Peyer's patch (tissue), 4 donors: ENCODE measurements around the gene CLK2. TPM values are rescaled to one million over a fixed set of nuclear protein-coding genes. Genes with fewer than 3 reads are reported as not detected.
A peak's percentile ranks its signal among the peaks of the same experiment; 100 is the strongest.

Experiments used
- DNase-seq, 3 donors: peaks; one replicate each; pipeline ENCODE4 v3.0.0-alpha.2; 2017 to 2019
- H3K27ac ChIP-seq, 4 donors: fragments of 200-600 bp; sonication (generic); one replicate each; pipeline ENCODE4 v1.5.1; 2016 to 2019
- H3K27me3 ChIP-seq, 2 donors: fragments of 200-600 bp; sonication (generic); one replicate each; pipeline ENCODE4 v1.5.1; 2019
- H3K36me3 ChIP-seq, 3 donors: fragments of 200-600 bp; sonication (generic); one replicate each; pipeline ENCODE4 v1.5.1; 2016 to 2019
- H3K4me1 ChIP-seq, 4 donors: fragments of 200-600 bp; sonication (generic); one replicate each; pipeline ENCODE4 v1.5.1; 2016 to 2019
- H3K4me3 ChIP-seq, 4 donors: fragments of 200-600 bp; sonication (generic); 1 replicate in 3 of 4; 2 replicates in 1 of 4; pipeline ENCODE4 v1.5.1; 2016 to 2019; ENCODE audit warnings: mild to moderate bottlenecking in 1 of 4
- H3K9me3 ChIP-seq, 4 donors: fragments of 200-600 bp; sonication (generic); one replicate each; pipeline ENCODE4 v1.5.1; 2016 to 2019; ENCODE audit warnings: mild to moderate bottlenecking in 1 of 4
- CTCF ChIP-seq, 6 experiments: fragments of 450-650 bp in 4 of 6; fragments of 200-600 bp in 2 of 6; sonication (generic) in 1 of 6; IDR thresholded peaks; one replicate each; pipeline ENCODE4 v1.5.1; 2017 to 2019; ENCODE audit warnings: antibody characterized with exemption in 6 of 6, mild to moderate bottlenecking in 3 of 6, moderate library complexity in 1 of 6
- POLR2A ChIP-seq, 2 donors: fragments of 450-650 bp; IDR thresholded peaks; one replicate each; pipeline ENCODE4 v1.5.1; 2017; ENCODE audit warnings: antibody characterized with exemption in 2 of 2, mild to moderate bottlenecking in 2 of 2, moderate library complexity in 2 of 2
- total RNA-seq, 4 donors: library from RNA; depleted of rRNA; stranded (reverse); fragments of >200 nt; gene quantifications; one replicate each; pipeline ENCODE4 v1.1.0, GENCODE V29; 2016

The CLK2 gene
- total RNA-seq, 4 donors from 2014 or later: 44.7 to 125 (median 98.5) TPM

- Histone ChIP-seq H3K4me1 (peaks cover 0 to 18% (median 13%) of the 10 kb centered on the region in 4 donors), H3K9me3 (no peaks in the 10 kb centered on the region), H3K27me3 (no peaks in the 10 kb centered on the region), H3K27ac (peak overlapping the region; percentile 74 to 93 (median 90)), H3K36me3 (peaks cover 0 to 31% (median 0%) of the 10 kb centered on the region in 3 donors), H3K4me3 (peak overlapping the region; percentile 62 to 95 (median 91))
- TF ChIP-seq CTCF (IDR thresholded peaks at IDR 0.05): no peak
- no peak for TF ChIP-seq POLR2A (IDR thresholded peaks at IDR 0.05)
- peak in 2 of 3 donors; percentile 58 to 67 for DNase-seq
Observed at GRCh38 chr1:155309423-155310021, 36.2 kb upstream of the CLK2 start.

GRCh38 chr1:155308493-155309422, 35.5 kb upstream of the CLK2 start, which contains the start of gene FDPS:
TSS of gene FDPS (plus strand) at chr1:155308866. CDS start at chr1:155309790, 924 bp downstream.
- Histone ChIP-seq H3K36me3 (peaks cover 0 to 23% (median 0%) of the 10 kb centered on the region in 3 donors), H3K4me1 (peaks cover 0 to 18% (median 13%) of the 10 kb centered on the region in 4 donors), H3K9me3 (no peaks in the 10 kb centered on the region), H3K27ac (peak within 1 kb of the TSS; percentile 74 to 93 (median 90)), H3K27me3 (no peaks in the 10 kb centered on the region), H3K4me3 (peak within 1 kb of the TSS; percentile 62 to 95 (median 91))
- TF ChIP-seq CTCF (IDR thresholded peaks at IDR 0.05): peak in 3 of 6 experiments; percentile 39 to 47 (median 42)
- peak; percentile 63 to 88 for TF ChIP-seq POLR2A (IDR thresholded peaks at IDR 0.05)
- peak; percentile 98 to 99 (median 99) for DNase-seq

- Histone ChIP-seq H3K4me1 (peaks cover 0 to 18% (median 13%) of the 10 kb centered on the region in 4 donors), H3K9me3 (no peaks in the 10 kb centered on the region), H3K36me3 (peaks cover 0 to 12% (median 0%) of the 10 kb centered on the region in 3 donors), H3K27me3 (no peaks in the 10 kb centered on the region), H3K27ac (peak overlapping the region in 1 of 4 donors; percentile 93), H3K4me3 (no peak overlapping the region)
- DNase-seq: no peak
- TF ChIP-seq POLR2A (IDR thresholded peaks at IDR 0.05): no peak
- peak in 2 of 6 experiments; percentile 25 to 29 for TF ChIP-seq CTCF (IDR thresholded peaks at IDR 0.05)
Observed at GRCh38 chr1:155307247-155307740, 34.0 kb upstream of the CLK2 start.

GRCh38 chr1:155305881-155306391, 32.6 kb upstream of the CLK2 start:
- DNase-seq: no peak
- H3K9me3 ChIP-seq: no peaks in the 10 kb centered on the region
- H3K4me1 ChIP-seq: peaks cover 0 to 16% (median 13%) of the 10 kb centered on the region in 4 donors
- peaks cover 0 to 7% (median 0%) of the 10 kb centered on the region in 3 donors for H3K36me3 ChIP-seq
- no peaks in the 10 kb centered on the region for H3K27me3 ChIP-seq
- no peak overlapping the region for H3K27ac ChIP-seq
- TF ChIP-seq POLR2A (IDR thresholded peaks at IDR 0.05) (no peak), CTCF (IDR thresholded peaks at IDR 0.05) (no peak)
- no peak overlapping the region for H3K4me3 ChIP-seq

- H3K4me3 ChIP-seq: peak overlapping the region in 1 of 4 donors; percentile 28
- no peak for DNase-seq
- no peaks in the 10 kb centered on the region for H3K9me3 ChIP-seq
- H3K27ac ChIP-seq: peak overlapping the region in 1 of 4 donors; percentile 26
- peaks cover 0 to 6% (median 4%) of the 10 kb centered on the region in 4 donors for H3K4me1 ChIP-seq
- TF ChIP-seq CTCF (IDR thresholded peaks at IDR 0.05) (no peak), POLR2A (IDR thresholded peaks at IDR 0.05) (no peak)
- no peaks in the 10 kb centered on the region for H3K36me3 ChIP-seq
- no peaks in the 10 kb centered on the region for H3K27me3 ChIP-seq
Observed at GRCh38 chr1:155304558-155305063, 31.3 kb upstream of the CLK2 start.
